HEK293 (cell line): ENCODE measurements around the gene STS.

Experiments used
- KLF16 ChIP-seq: fragments of 450-650 bp; formaldehyde crosslinking; IDR thresholded peaks from 2 replicates; pipeline ENCODE4 v1.5.1; 2017; ENCODE audit warnings: missing biosample characterization, missing genetic modification characterization
- TCF7L2 ChIP-seq: IDR thresholded peaks from 2 replicates; pipeline ENCODE4 v1.6.1; 2011; ENCODE audit warnings: low read depth, mild to moderate bottlenecking, inconsistent platforms, low read length, moderate library complexity, borderline replicate concordance
- ZBTB7A ChIP-seq: fragments of 450-650 bp; formaldehyde crosslinking; IDR thresholded peaks from 2 replicates; pipeline ENCODE4 v1.5.1; 2016; ENCODE audit warnings: low read depth, missing biosample characterization, missing genetic modification characterization
- ZNF138 ChIP-seq: fragments of 450-650 bp; formaldehyde crosslinking; IDR thresholded peaks from 2 replicates; pipeline ENCODE4 v1.5.1; 2016; ENCODE audit warnings: missing biosample characterization, missing genetic modification characterization, borderline replicate concordance
- ZNF560 ChIP-seq: fragments of 450-650 bp; formaldehyde crosslinking; IDR thresholded peaks from 2 replicates; pipeline ENCODE4 v1.5.1; 2017; ENCODE audit warnings: missing biosample characterization, missing genetic modification characterization, borderline replicate concordance
- ZNF660 ChIP-seq: fragments of 450-650 bp; IDR thresholded peaks from 2 replicates; pipeline ENCODE4 v1.5.1; 2018; ENCODE audit warnings: missing biosample characterization, mild to moderate bottlenecking, missing genetic modification characterization
- TF ChIP-seq, protein P1 (sequence below): fragments of 450-650 bp; formaldehyde crosslinking; IDR thresholded peaks from 2 replicates; pipeline ENCODE4 v1.5.1; 2016; ENCODE audit warnings: missing biosample characterization, missing genetic modification characterization
- TF ChIP-seq, protein P2 (sequence below): fragments of 450-650 bp; IDR thresholded peaks from 2 replicates; pipeline ENCODE4 v1.5.1; 2018; ENCODE audit warnings: missing biosample characterization, missing genetic modification characterization
- TF ChIP-seq, protein P3 (sequence below): fragments of 450-650 bp; formaldehyde crosslinking; IDR thresholded peaks from 2 replicates; pipeline ENCODE4 v1.5.1; 2016; ENCODE audit warnings: missing biosample characterization, missing genetic modification characterization

DNA sequence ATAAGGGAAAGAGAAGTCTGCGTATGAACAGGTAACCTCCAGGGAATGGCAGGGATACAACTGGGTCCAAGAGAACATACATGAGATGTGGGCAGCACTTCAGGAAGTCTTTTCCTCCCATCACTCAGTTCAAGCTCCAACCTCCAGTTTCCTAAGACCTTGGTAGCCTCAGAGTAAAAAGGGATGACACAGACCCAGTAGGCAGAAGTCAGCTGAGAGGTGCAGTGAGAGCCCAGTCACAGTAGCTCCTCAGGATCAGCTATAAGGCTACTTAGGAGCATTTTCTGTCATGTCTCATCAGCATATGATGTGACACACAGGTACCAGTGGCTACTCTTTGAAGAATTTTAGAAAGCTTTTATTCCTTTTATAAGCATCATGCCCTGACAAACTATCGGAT lies 12.5 kb upstream of the STS start:
- TF ChIP-seq, protein P1, sequence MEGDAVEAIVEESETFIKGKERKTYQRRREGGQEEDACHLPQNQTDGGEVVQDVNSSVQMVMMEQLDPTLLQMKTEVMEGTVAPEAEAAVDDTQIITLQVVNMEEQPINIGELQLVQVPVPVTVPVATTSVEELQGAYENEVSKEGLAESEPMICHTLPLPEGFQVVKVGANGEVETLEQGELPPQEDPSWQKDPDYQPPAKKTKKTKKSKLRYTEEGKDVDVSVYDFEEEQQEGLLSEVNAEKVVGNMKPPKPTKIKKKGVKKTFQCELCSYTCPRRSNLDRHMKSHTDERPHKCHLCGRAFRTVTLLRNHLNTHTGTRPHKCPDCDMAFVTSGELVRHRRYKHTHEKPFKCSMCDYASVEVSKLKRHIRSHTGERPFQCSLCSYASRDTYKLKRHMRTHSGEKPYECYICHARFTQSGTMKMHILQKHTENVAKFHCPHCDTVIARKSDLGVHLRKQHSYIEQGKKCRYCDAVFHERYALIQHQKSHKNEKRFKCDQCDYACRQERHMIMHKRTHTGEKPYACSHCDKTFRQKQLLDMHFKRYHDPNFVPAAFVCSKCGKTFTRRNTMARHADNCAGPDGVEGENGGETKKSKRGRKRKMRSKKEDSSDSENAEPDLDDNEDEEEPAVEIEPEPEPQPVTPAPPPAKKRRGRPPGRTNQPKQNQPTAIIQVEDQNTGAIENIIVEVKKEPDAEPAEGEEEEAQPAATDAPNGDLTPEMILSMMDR (tag by site-specific recombination) = no peak
- TF ChIP-seq KLF16 (no peak), ZBTB7A (tag by site-specific recombination) (no peak), ZNF660 (no peak), ZNF560 (tag by site-specific recombination) (no peak), ZNF138 (no peak), TCF7L2 (no peak)
- TF ChIP-seq, protein P2, sequence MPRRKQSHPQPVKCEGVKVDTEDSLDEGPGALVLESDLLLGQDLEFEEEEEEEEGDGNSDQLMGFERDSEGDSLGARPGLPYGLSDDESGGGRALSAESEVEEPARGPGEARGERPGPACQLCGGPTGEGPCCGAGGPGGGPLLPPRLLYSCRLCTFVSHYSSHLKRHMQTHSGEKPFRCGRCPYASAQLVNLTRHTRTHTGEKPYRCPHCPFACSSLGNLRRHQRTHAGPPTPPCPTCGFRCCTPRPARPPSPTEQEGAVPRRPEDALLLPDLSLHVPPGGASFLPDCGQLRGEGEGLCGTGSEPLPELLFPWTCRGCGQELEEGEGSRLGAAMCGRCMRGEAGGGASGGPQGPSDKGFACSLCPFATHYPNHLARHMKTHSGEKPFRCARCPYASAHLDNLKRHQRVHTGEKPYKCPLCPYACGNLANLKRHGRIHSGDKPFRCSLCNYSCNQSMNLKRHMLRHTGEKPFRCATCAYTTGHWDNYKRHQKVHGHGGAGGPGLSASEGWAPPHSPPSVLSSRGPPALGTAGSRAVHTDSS (tag by site-specific recombination) = no peak
- TF ChIP-seq, protein P3, sequence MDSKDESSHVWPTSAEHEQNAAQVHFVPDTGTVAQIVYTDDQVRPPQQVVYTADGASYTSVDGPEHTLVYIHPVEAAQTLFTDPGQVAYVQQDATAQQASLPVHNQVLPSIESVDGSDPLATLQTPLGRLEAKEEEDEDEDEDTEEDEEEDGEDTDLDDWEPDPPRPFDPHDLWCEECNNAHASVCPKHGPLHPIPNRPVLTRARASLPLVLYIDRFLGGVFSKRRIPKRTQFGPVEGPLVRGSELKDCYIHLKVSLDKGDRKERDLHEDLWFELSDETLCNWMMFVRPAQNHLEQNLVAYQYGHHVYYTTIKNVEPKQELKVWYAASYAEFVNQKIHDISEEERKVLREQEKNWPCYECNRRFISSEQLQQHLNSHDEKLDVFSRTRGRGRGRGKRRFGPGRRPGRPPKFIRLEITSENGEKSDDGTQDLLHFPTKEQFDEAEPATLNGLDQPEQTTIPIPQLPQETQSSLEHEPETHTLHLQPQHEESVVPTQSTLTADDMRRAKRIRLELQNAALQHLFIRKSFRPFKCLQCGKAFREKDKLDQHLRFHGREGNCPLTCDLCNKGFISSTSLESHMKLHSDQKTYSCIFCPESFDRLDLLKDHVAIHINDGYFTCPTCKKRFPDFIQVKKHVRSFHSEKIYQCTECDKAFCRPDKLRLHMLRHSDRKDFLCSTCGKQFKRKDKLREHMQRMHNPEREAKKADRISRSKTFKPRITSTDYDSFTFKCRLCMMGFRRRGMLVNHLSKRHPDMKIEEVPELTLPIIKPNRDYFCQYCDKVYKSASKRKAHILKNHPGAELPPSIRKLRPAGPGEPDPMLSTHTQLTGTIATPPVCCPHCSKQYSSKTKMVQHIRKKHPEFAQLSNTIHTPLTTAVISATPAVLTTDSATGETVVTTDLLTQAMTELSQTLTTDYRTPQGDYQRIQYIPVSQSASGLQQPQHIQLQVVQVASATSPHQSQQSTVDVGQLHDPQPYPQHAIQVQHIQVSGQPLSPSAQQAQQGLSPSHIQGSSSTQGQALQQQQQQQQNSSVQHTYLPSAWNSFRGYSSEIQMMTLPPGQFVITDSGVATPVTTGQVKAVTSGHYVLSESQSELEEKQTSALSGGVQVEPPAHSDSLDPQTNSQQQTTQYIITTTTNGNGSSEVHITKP = no peak
